ENCODE results near the gene VGLL4. TPM values are rescaled to one million over a fixed set of nuclear protein-coding genes. Genes with fewer than 3 reads are reported as not detected.

VGLL4 gene
- total and polyA plus RNA-seq, 5 donors, result 40.9 to 66.9 (median 53.2) TPM

- no peak for ATAC-seq
- intact Hi-C loops (cut with DNase I), result no loop called here
- no peaks in the 10 kb centered on the region for H3K9me3 ChIP-seq (ENCODE audit: control insufficient read depth, low read length)
- no peaks in the 10 kb centered on the region for H3K27me3 ChIP-seq (ENCODE audit: control insufficient read depth, insufficient read depth)
- DNase-seq, result no peak
- peaks cover 4% of the 10 kb centered on the region for H3K4me1 ChIP-seq (ENCODE audit: control insufficient read depth, insufficient read depth, low read length)
- 94% methylated on average over 5 of the region's 5 CpGs for WGBS
- H3K27ac ChIP-seq (ENCODE audit: low read length), result no peak overlapping the region
- H3K4me3 ChIP-seq (ENCODE audit: low read length), result no peak overlapping the region
Observed at GRCh38 chr3:11539218-11539617, 104.5 kb downstream of the VGLL4 start.

GRCh38 chr3:11538581-11538980 is 105.1 kb downstream of the VGLL4 start:
- Histone ChIP-seq H3K9me3 (ENCODE audit: control insufficient read depth, low read length) (no peaks in the 10 kb centered on the region), H3K4me1 (ENCODE audit: control insufficient read depth, insufficient read depth, low read length) (peaks cover 4% of the 10 kb centered on the region), H3K27ac (ENCODE audit: low read length) (no peak overlapping the region), H3K4me3 (ENCODE audit: low read length) (no peak overlapping the region), H3K27me3 (ENCODE audit: control insufficient read depth, insufficient read depth) (no peaks in the 10 kb centered on the region)
- WGBS, result 95% methylated on average over 3 of the region's 3 CpGs
- DNase-seq, result no peak
- ATAC-seq, result no peak
- intact Hi-C loops (cut with DNase I), result no loop called here

- no peak overlapping the region for H3K27ac ChIP-seq (ENCODE audit: low read length)
- DNase-seq, result no peak
- intact Hi-C loops (cut with DNase I), result no loop called here
Observed at GRCh38 chr3:11536936-11537612, 106.6 kb downstream of the VGLL4 start.

DNA sequence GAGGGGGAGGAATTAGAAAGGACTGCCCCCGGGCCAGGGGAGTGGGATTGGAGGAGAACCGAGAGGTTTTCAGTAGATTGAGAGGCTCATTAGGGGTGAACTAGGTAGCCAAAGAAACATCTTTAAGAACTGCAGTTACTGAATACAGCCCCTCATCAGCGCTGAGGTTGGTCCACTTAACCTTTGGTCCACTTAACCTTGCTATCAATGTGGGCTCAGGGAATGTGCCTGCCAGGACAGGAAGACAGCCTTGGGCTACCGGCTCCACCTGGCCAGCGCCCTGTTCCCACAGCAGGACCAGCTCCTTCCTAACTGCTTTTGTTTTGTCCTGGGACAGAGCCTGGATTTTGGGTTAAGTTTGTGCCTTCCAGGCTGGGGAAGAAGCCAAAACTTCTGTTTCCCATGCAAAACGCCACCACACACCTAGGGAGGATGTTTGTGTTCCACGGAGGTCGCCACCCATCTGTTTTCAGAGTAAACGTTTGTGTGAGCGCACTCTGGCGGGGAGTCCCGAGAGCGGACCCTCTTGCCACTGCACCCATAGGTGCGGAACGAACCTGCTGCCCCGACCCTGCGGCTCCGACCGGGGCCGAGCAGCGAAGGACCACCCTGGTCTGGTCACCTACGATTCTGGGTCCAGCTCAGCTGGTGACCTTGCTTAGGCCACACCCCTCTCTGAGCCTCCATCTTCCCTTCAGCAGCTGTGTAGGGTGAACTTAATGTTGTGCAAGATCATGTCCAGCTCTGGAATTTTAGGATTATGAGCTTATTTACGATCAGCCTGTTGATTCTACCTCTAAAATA is 107.4 kb downstream of the VGLL4 start:
- Histone ChIP-seq H3K9me3 (ENCODE audit: control insufficient read depth, low read length) (no peaks in the 10 kb centered on the region), H3K27me3 (ENCODE audit: control insufficient read depth, insufficient read depth) (no peaks in the 10 kb centered on the region), H3K27ac (ENCODE audit: low read length) (no peak overlapping the region), H3K4me1 (ENCODE audit: control insufficient read depth, insufficient read depth, low read length) (peaks cover 7% of the 10 kb centered on the region), H3K4me3 (ENCODE audit: low read length) (no peak overlapping the region)
- intact Hi-C loops (cut with DNase I), result no loop called here
- 86% methylated on average over 23 of the region's 23 CpGs for WGBS
- ATAC-seq (peak in 1 of 2 donors; percentile 72), DNase-seq (no peak)

More at GRCh38 chr3:11536936-11537612, 106.6 kb downstream of the VGLL4 start:
- H3K4me1 ChIP-seq (ENCODE audit: control insufficient read depth, insufficient read depth, low read length), result peaks cover 7% of the 10 kb centered on the region
- no peak for ATAC-seq
- no peak overlapping the region for H3K4me3 ChIP-seq (ENCODE audit: low read length)
- H3K27me3 ChIP-seq (ENCODE audit: control insufficient read depth, insufficient read depth), result no peaks in the 10 kb centered on the region
- 86% methylated on average over 12 of the region's 12 CpGs for WGBS
- no peaks in the 10 kb centered on the region for H3K9me3 ChIP-seq (ENCODE audit: control insufficient read depth, low read length)

GRCh38 chr3:11535243-11535960 is 108.3 kb downstream of the VGLL4 start:
- WGBS, result 97% methylated on average over 13 of the region's 13 CpGs
- Histone ChIP-seq H3K4me1 (ENCODE audit: control insufficient read depth, insufficient read depth, low read length) (peaks cover 7% of the 10 kb centered on the region), H3K27me3 (ENCODE audit: control insufficient read depth, insufficient read depth) (no peaks in the 10 kb centered on the region), H3K27ac (ENCODE audit: low read length) (no peak overlapping the region), H3K4me3 (ENCODE audit: low read length) (no peak overlapping the region), H3K9me3 (ENCODE audit: control insufficient read depth, low read length) (no peaks in the 10 kb centered on the region)
- no peak for ATAC-seq
- intact Hi-C loops (cut with DNase I), result no loop called here
- DNase-seq, result no peak

DNA sequence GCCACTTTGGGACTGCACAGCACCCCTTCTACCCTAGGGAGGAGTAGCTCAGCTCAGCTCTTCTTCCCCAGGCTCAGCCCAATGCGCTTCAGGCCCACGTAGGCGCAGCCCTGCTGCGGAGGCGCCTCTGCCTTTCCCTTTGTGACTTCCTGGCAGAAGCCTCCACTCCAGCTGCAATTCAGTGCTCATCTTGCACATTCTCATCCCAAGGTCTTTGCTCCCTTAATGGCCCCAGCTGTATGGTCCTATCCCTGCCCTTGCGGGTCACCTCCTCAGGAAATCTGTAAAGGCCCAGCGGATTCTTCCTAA is 109.0 kb downstream of the VGLL4 start:
- intact Hi-C loops (cut with DNase I), result no loop called here
- no peak for ATAC-seq

GRCh38 chr3:11534011-11534792 is 109.5 kb downstream of the VGLL4 start:
- intact Hi-C loops (cut with DNase I), result no loop called here
- Histone ChIP-seq H3K9me3 (ENCODE audit: control insufficient read depth, low read length) (no peaks in the 10 kb centered on the region), H3K27me3 (ENCODE audit: control insufficient read depth, insufficient read depth) (no peaks in the 10 kb centered on the region), H3K27ac (ENCODE audit: low read length) (peak overlapping the region; percentile 0), H3K4me3 (ENCODE audit: low read length) (no peak overlapping the region), H3K4me1 (ENCODE audit: control insufficient read depth, insufficient read depth, low read length) (peaks cover 7% of the 10 kb centered on the region)
- peak in 1 of 3 donors; percentile 65 for DNase-seq
- peak; percentile 5 to 44 for ATAC-seq
- WGBS, result 83% methylated on average over 21 of the region's 21 CpGs

More for the DNA sequence above, 109.0 kb downstream of the VGLL4 start:
- DNase-seq, result no peak
- H3K4me1 ChIP-seq (ENCODE audit: control insufficient read depth, insufficient read depth, low read length), result peaks cover 7% of the 10 kb centered on the region
- H3K27ac ChIP-seq (ENCODE audit: low read length), result no peak overlapping the region
- H3K9me3 ChIP-seq (ENCODE audit: control insufficient read depth, low read length), result no peaks in the 10 kb centered on the region
- H3K4me3 ChIP-seq (ENCODE audit: low read length), result no peak overlapping the region
- WGBS, result 97% methylated on average over 7 of the region's 7 CpGs
- H3K27me3 ChIP-seq (ENCODE audit: control insufficient read depth, insufficient read depth), result no peaks in the 10 kb centered on the region

- peak in 1 of 2 donors; percentile 4 for ATAC-seq
- intact Hi-C loops (cut with DNase I), result no loop called here
- H3K27me3 ChIP-seq (ENCODE audit: control insufficient read depth, insufficient read depth), result no peaks in the 10 kb centered on the region
- H3K4me3 ChIP-seq (ENCODE audit: low read length), result no peak overlapping the region
- no peaks in the 10 kb centered on the region for H3K9me3 ChIP-seq (ENCODE audit: control insufficient read depth, low read length)
- WGBS, result 80% methylated on average over 9 of the region's 9 CpGs
- no peak overlapping the region for H3K27ac ChIP-seq (ENCODE audit: low read length)
- peaks cover 7% of the 10 kb centered on the region for H3K4me1 ChIP-seq (ENCODE audit: control insufficient read depth, insufficient read depth, low read length)
- DNase-seq, result no peak
Observed at GRCh38 chr3:11532931-11533391, 110.8 kb downstream of the VGLL4 start.

GRCh38 chr3:11530153-11530721 is 113.5 kb downstream of the VGLL4 start:
- H3K27ac ChIP-seq (ENCODE audit: low read length), result no peak overlapping the region
- DNase-seq (peak; percentile 67 to 85 (median 82)), ATAC-seq (peak; percentile 70 to 71)
- intact Hi-C loops (cut with DNase I), result no loop called here
- H3K4me1 ChIP-seq (ENCODE audit: control insufficient read depth, insufficient read depth, low read length), result peaks cover 7% of the 10 kb centered on the region
- WGBS, result 56% methylated on average over 11 of the region's 11 CpGs
- no peak overlapping the region for H3K4me3 ChIP-seq (ENCODE audit: low read length)
- no peaks in the 10 kb centered on the region for H3K9me3 ChIP-seq (ENCODE audit: control insufficient read depth, low read length)
- H3K27me3 ChIP-seq (ENCODE audit: control insufficient read depth, insufficient read depth), result no peaks in the 10 kb centered on the region

DNA sequence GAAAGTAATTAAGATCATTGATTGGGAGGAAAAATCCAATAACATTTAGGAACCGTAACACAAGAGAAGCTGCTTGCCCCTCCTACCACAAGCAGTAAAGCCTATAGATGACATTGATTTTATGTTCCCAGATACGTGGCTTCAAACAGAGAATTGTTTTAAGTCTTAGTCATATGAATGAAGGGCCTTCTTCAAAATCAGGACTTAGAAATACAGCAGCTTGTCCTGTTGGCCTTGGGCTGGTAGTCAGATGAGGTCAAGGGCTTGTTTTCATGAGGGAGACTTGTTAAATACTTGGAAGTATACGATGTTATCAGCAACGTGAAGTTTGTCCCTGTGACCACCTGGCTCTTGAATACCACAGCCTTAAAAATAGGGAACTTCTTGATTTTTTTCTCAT is 114.4 kb downstream of the VGLL4 start:
- H3K27ac ChIP-seq (ENCODE audit: low read length), result no peak overlapping the region
- no peak for ATAC-seq

More for the DNA sequence above, 114.4 kb downstream of the VGLL4 start:
- whole genome bisulfite sequencing, result 66% methylated on average over 4 of the region's 4 CpGs
- no peaks in the 10 kb centered on the region for H3K9me3 ChIP-seq (ENCODE audit: control insufficient read depth, low read length)
- no peaks in the 10 kb centered on the region for H3K27me3 ChIP-seq (ENCODE audit: control insufficient read depth, insufficient read depth)
- DNase-seq, result no peak
- no peak overlapping the region for H3K4me3 ChIP-seq (ENCODE audit: low read length)
- H3K4me1 ChIP-seq (ENCODE audit: control insufficient read depth, insufficient read depth, low read length), result peaks cover 4% of the 10 kb centered on the region
- intact Hi-C loops (cut with DNase I), result no loop called here
